K562 (cell line): ENCODE data around the gene CYP24A1. TPM values are rescaled to one million over a fixed set of nuclear protein-coding genes. Genes with fewer than 3 reads are reported as not detected.

Experiments used
- BHLHE40 ChIP-seq: IDR thresholded peaks from 2 replicates; pipeline ENCODE4 v1.6.1; 2011; ENCODE audit warnings: low read length, improper control_type of control experiment
- BMI1 ChIP-seq: fragments of 150-350 bp; IDR thresholded peaks from 2 replicates; pipeline ENCODE4 v1.6.1; 2014; ENCODE audit warnings: low read length
- DPF2 ChIP-seq: fragments of 450-650 bp; IDR thresholded peaks from 2 replicates; pipeline ENCODE4 v1.6.1; 2016
- ETS2 ChIP-seq: IDR thresholded peaks from 2 replicates; pipeline ENCODE4 v1.6.1; 2016; ENCODE audit warnings: borderline replicate concordance, missing genetic modification characterization, mild to moderate bottlenecking, moderate library complexity, missing compliant biosample characterization; ENCODE audit not compliant: poor library complexity, severe bottlenecking
- ETV5 ChIP-seq: sonication (generic); formaldehyde crosslinking; IDR thresholded peaks from 2 replicates; pipeline ENCODE4 v1.4.0; 2020; ENCODE audit warnings: low read depth, mild to moderate bottlenecking, missing genetic modification reagents
- GATA2 ChIP-seq: sonication (generic); formaldehyde crosslinking; IDR thresholded peaks from 2 replicates; pipeline ENCODE4 v1.4.0; 2020; ENCODE audit warnings: mild to moderate bottlenecking, missing genetic modification reagents
- HNRNPL ChIP-seq: fragments of 200-400 bp; formaldehyde crosslinking; IDR thresholded peaks from 2 replicates; pipeline ENCODE4 v1.6.1; 2017; ENCODE audit warnings: low read depth, mild to moderate bottlenecking, low read length
- HNRNPUL1 ChIP-seq: fragments of 200-400 bp; formaldehyde crosslinking; IDR thresholded peaks from 2 replicates; pipeline ENCODE4 v1.6.1; 2017; ENCODE audit warnings: low read length
- NCOA4 ChIP-seq: fragments of 450-650 bp; IDR thresholded peaks from 2 replicates; pipeline ENCODE4 v1.6.1; 2018; ENCODE audit warnings: mild to moderate bottlenecking; ENCODE audit not compliant: partially characterized antibody
- POU5F1 ChIP-seq: fragments of 150-350 bp; IDR thresholded peaks from 2 replicates; pipeline ENCODE4 v1.6.1; 2014; ENCODE audit warnings: borderline replicate concordance, low read length, low read depth, mild to moderate bottlenecking; ENCODE audit not compliant: partially characterized antibody
- RBBP5 ChIP-seq: fragments of 200-600 bp; sonication (generic); IDR thresholded peaks from 2 replicates; pipeline ENCODE4 v1.6.1; 2012; ENCODE audit warnings: borderline replicate concordance, mild to moderate bottlenecking, low read length, control low read depth, inconsistent platforms; ENCODE audit not compliant: insufficient read depth, poor library complexity, severe bottlenecking
- SIX5 ChIP-seq, 2 experiments: IDR thresholded peaks; 2 replicates each; pipeline ENCODE4 v1.6.1; 2011; ENCODE audit warnings: low read length in 2 of 2, borderline replicate concordance in 1 of 2, low read depth in 1 of 2, mild to moderate bottlenecking in 1 of 2, moderate library complexity in 1 of 2; ENCODE audit not compliant: insufficient read depth in 1 of 2
- SP1 ChIP-seq: sonication (generic); formaldehyde crosslinking; IDR thresholded peaks from 2 replicates; pipeline ENCODE4 v1.8.1; 2022; ENCODE audit warnings: mild to moderate bottlenecking, missing genetic modification reagents
- XRCC5 ChIP-seq: fragments of 200-400 bp; formaldehyde crosslinking; IDR thresholded peaks from 2 replicates; pipeline ENCODE4 v1.6.1; 2017; ENCODE audit warnings: low read depth, mild to moderate bottlenecking, low read length
- ZBED1 ChIP-seq: IDR thresholded peaks from 2 replicates; pipeline ENCODE4 v1.6.1; 2014
- ZNF12 ChIP-seq: sonication (generic); formaldehyde crosslinking; IDR thresholded peaks from 2 replicates; pipeline ENCODE4 v1.4.0; 2020; ENCODE audit warnings: mild to moderate bottlenecking, missing genetic modification reagents
- ZNF23 ChIP-seq: fragments of 250-450 bp; sonication (Bioruptor Pico); IDR thresholded peaks from 2 replicates; pipeline ENCODE4 v1.4.0; 2020; ENCODE audit warnings: mild to moderate bottlenecking
- ZNF239 ChIP-seq: fragments of 250-450 bp; sonication (Bioruptor Pico); IDR thresholded peaks from 2 replicates; pipeline ENCODE4 v1.4.0; 2020; ENCODE audit warnings: mild to moderate bottlenecking
- ZNF551 ChIP-seq: fragments of 250-450 bp; sonication (Bioruptor Pico); IDR thresholded peaks from 2 replicates; pipeline ENCODE4 v1.5.0; 2021; ENCODE audit warnings: mild to moderate bottlenecking, moderate library complexity
- polyA plus RNA-seq, 8 experiments: library from polyadenylated mRNA; depleted of rRNA in 4 of 8; stranded (reverse) in 5 of 8; unstranded in 3 of 8; fragments of >200 nt; fragmentation: Nextera tagmentation in 2 of 8; fragmentation: Illumina TruSeq in 1 of 8; extraction: Ambion mirVana in 2 of 8; extraction: Trizol in 1 of 8; gene quantifications; 2 replicates each; pipeline versions ENCODE4 v1.2.1 to v1.2.3, GENCODE V29; 2011 to 2014; ENCODE audit warnings: inconsistent platforms in 1 of 8, missing spikeins in 1 of 8
- total RNA-seq, 7 experiments: library from RNA; depleted of rRNA in 6 of 7; stranded (reverse); fragments of >200 nt in 6 of 7; fragmentation: Illumina TruSeq in 2 of 7; extraction: Trizol in 2 of 7; gene quantifications; 2 replicates each; pipeline versions ENCODE4 v1.2.1 to v1.2.3, GENCODE V29; 2011 to 2021; ENCODE audit warnings: low replicate concordance in 1 of 7
- TF ChIP-seq, protein P1 (sequence below): IDR thresholded peaks from 2 replicates; pipeline ENCODE4 v1.6.1; 2016; ENCODE audit warnings: missing genetic modification characterization, missing compliant biosample characterization
- TF ChIP-seq, protein P2 (sequence below): fragments of 200-400 bp; formaldehyde crosslinking; IDR thresholded peaks from 2 replicates; pipeline ENCODE4 v1.6.1; 2017; ENCODE audit warnings: mild to moderate bottlenecking, low read depth, low read length, moderate library complexity
- TF ChIP-seq, protein P3 (sequence below): sonication (generic); formaldehyde crosslinking; IDR thresholded peaks from 2 replicates; pipeline ENCODE4 v1.8.1; 2022; ENCODE audit warnings: missing genetic modification reagents
- TF ChIP-seq, protein P4 (sequence below): sonication (generic); IDR thresholded peaks from 2 replicates; pipeline ENCODE4 v1.6.1; 2016

The CYP24A1 gene
- total and polyA plus RNA-seq, 9 of the 15 experiments (the other 6 are each of a cell fraction or from before 2014, with no cell fraction given), result 0.04 TPM; not detected in 8

DNA sequence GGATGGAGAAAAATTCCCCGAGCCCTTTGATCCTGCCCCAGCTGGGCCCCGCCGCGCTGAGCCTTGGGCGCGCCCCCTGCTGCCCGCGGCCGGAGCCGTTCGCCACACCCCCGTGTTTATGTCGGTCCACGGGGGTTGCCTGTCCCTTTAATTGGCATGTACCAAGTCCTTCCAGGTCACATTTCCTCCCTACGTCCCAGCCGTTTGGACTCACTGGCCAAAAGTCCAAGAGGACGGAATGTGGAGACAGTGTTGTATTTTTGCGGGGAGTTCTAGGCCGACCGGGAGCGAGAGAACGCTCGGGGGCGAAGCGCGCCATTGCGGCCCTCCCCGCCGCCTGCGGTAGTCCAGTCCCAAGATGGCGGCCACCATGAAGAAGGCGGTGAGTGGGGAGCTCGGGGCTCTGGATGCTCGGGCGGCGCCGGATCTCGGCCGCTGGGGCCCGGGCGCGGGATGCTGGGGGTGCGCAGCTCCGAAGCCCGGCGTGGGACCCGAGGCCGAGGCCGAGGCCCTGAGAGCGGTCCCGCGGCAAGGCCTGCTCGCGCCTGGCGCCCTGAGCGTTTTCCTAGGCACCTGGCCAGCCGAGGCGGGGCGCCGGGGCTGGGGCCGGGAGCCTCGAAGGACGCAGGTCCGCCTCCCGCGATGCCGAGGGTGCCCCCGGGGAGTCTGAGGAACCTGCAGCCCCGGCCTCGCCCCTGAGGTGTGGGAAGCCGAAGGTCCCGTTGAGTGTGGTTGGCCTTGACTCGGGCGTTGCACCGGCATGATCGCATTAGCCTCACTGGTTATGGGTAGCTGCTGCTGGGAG lies 34.2 kb upstream of the CYP24A1 start, which contains the start of gene PFDN4 (continued):
- TF ChIP-seq POU5F1, result no peak
- no peak for TF ChIP-seq NCOA4
- no peak for TF ChIP-seq ETS2 (tag)
- TF ChIP-seq HNRNPUL1, result no peak
- peak; percentile 95 for TF ChIP-seq RBBP5
- no peak; the same call in 1 of the 2 replicates for TF ChIP-seq XRCC5
- TF ChIP-seq ZBED1, result 0 out of 2 replicates have a peak, but pooled peaks have one; percentile 23
- no peak for TF ChIP-seq ZNF239 (CRISPR knock-in tag)
- TF ChIP-seq, protein P1, sequence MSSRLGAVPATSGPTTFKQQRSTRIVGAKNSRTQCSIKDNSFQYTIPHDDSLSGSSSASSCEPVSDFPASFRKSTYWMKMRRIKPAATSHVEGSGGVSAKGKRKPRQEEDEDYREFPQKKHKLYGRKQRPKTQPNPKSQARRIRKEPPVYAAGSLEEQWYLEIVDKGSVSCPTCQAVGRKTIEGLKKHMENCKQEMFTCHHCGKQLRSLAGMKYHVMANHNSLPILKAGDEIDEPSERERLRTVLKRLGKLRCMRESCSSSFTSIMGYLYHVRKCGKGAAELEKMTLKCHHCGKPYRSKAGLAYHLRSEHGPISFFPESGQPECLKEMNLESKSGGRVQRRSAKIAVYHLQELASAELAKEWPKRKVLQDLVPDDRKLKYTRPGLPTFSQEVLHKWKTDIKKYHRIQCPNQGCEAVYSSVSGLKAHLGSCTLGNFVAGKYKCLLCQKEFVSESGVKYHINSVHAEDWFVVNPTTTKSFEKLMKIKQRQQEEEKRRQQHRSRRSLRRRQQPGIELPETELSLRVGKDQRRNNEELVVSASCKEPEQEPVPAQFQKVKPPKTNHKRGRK (tag), result no peak
- TF ChIP-seq, protein P2, sequence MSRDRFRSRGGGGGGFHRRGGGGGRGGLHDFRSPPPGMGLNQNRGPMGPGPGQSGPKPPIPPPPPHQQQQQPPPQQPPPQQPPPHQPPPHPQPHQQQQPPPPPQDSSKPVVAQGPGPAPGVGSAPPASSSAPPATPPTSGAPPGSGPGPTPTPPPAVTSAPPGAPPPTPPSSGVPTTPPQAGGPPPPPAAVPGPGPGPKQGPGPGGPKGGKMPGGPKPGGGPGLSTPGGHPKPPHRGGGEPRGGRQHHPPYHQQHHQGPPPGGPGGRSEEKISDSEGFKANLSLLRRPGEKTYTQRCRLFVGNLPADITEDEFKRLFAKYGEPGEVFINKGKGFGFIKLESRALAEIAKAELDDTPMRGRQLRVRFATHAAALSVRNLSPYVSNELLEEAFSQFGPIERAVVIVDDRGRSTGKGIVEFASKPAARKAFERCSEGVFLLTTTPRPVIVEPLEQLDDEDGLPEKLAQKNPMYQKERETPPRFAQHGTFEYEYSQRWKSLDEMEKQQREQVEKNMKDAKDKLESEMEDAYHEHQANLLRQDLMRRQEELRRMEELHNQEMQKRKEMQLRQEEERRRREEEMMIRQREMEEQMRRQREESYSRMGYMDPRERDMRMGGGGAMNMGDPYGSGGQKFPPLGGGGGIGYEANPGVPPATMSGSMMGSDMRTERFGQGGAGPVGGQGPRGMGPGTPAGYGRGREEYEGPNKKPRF, result no peak
- TF ChIP-seq GATA2, result no peak
- TF ChIP-seq BMI1, result no peak
- TF ChIP-seq, protein P3, sequence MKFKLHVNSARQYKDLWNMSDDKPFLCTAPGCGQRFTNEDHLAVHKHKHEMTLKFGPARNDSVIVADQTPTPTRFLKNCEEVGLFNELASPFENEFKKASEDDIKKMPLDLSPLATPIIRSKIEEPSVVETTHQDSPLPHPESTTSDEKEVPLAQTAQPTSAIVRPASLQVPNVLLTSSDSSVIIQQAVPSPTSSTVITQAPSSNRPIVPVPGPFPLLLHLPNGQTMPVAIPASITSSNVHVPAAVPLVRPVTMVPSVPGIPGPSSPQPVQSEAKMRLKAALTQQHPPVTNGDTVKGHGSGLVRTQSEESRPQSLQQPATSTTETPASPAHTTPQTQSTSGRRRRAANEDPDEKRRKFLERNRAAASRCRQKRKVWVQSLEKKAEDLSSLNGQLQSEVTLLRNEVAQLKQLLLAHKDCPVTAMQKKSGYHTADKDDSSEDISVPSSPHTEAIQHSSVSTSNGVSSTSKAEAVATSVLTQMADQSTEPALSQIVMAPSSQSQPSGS (CRISPR knock-in tag), result no peak
- TF ChIP-seq, protein P4, sequence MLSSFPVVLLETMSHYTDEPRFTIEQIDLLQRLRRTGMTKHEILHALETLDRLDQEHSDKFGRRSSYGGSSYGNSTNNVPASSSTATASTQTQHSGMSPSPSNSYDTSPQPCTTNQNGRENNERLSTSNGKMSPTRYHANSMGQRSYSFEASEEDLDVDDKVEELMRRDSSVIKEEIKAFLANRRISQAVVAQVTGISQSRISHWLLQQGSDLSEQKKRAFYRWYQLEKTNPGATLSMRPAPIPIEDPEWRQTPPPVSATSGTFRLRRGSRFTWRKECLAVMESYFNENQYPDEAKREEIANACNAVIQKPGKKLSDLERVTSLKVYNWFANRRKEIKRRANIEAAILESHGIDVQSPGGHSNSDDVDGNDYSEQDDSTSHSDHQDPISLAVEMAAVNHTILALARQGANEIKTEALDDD, result no peak
- TF ChIP-seq SP1 (CRISPR knock-in tag), result 0 out of 2 replicates have a peak, but pooled peaks have one; percentile 29
- no peak for TF ChIP-seq DPF2
- TF ChIP-seq ETV5, result 0 out of 2 replicates have a peak, but pooled peaks have one; percentile 21
- no peak for TF ChIP-seq HNRNPL
- TF ChIP-seq ZNF12 (CRISPR knock-in tag), result no peak
- no peak for TF ChIP-seq ZNF551
- TF ChIP-seq SIX5 (IDR thresholded peaks at IDR 0.05; ENCODE audit: borderline replicate concordance in 1 of 2, insufficient read depth in 1 of 2, low read depth in 1 of 2, low read length in 2 of 2), result peak in 1 of 2 experiments; percentile 46; a peak in 1 of 4 replicates
- no peak for TF ChIP-seq ZNF23 (CRISPR knock-in tag)
- TF ChIP-seq BHLHE40, result peak; percentile 95
